ENCODE results near the gene FUT3. TPM values are rescaled to one million over a fixed set of nuclear protein-coding genes. Genes with fewer than 3 reads are reported as not detected.
"Not testable (repeated sequence)": the region's sequence is repeated elsewhere in the genome, so short reads cannot be mapped to it uniquely, and the experiment has no call there.

The FUT3 gene
- total RNA-seq, 2 experiments from 2014 or later, result 0.61 to 0.85 TPM

DNA sequence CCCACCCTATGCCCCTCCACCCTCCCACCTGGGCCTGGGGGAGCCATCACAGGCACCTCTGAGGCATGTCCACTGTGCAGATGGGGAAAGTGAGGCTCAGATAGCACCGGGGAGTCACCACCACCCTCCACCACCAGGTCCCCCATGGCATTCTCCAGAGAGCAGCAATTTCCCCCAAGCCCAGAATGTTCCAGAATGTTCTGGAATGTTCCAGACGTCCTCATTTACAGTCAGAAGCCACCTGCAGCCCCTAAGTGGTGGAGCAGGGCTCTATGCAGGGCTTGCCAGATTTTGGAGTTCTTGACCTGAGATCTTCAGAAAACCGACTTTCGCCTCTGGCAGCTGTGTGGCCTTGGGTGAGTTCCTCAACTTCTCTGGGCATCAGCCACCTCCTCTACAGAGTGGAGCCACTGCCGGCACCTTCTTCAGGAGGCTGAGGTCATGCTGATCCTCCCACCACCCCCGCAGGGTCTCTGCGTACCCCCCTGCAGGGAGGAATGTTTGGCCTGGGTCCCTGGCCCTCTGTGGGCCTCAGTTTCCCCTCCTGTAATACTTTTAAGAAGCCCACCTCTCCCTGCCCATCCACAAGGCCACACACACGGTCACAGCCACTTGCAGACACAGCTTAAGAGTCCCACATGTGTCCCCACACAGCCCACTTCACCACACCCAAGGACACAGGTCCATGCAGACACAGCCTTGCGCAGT lies 12.9 kb upstream of the FUT3 start:
- TF ChIP-seq, protein P1, sequence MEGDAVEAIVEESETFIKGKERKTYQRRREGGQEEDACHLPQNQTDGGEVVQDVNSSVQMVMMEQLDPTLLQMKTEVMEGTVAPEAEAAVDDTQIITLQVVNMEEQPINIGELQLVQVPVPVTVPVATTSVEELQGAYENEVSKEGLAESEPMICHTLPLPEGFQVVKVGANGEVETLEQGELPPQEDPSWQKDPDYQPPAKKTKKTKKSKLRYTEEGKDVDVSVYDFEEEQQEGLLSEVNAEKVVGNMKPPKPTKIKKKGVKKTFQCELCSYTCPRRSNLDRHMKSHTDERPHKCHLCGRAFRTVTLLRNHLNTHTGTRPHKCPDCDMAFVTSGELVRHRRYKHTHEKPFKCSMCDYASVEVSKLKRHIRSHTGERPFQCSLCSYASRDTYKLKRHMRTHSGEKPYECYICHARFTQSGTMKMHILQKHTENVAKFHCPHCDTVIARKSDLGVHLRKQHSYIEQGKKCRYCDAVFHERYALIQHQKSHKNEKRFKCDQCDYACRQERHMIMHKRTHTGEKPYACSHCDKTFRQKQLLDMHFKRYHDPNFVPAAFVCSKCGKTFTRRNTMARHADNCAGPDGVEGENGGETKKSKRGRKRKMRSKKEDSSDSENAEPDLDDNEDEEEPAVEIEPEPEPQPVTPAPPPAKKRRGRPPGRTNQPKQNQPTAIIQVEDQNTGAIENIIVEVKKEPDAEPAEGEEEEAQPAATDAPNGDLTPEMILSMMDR (IDR thresholded peaks at IDR 0.05), result no peak
- ATAC-seq (ENCODE audit: poor library complexity) (no peak), DNase-seq (no peak)
- POLR2A ChIA-PET, result no interaction called here
- H3K4me3 ChIP-seq (ENCODE audit: low read length), result no peak overlapping the region
- H3K27me3 ChIP-seq (ENCODE audit: control insufficient read depth in 1 of 2, insufficient read depth in 2 of 2, low read length in 2 of 2), result no peaks in the 10 kb centered on the region
- intact Hi-C loops (cut with DNase I, micrococcal nuclease), result no loop called here
- CTCF ChIA-PET, result no interaction called here
- H3K36me3 Mint-ChIP-seq (ENCODE audit: low read depth), result no peaks in the 10 kb centered on the region
- no peaks in the 10 kb centered on the region for H3K4me1 ChIP-seq (ENCODE audit: insufficient read depth, low read length)
- no peaks in the 10 kb centered on the region for H3K9me3 ChIP-seq (ENCODE audit: control insufficient read depth in 1 of 2, insufficient read depth in 1 of 2, low read length in 2 of 2)
- no peak overlapping the region for H3K27ac Mint-ChIP-seq
- no peak overlapping the region for H3K4me3 Mint-ChIP-seq
- H3K36me3 ChIP-seq (ENCODE audit: insufficient read depth, low read length), result no peaks in the 10 kb centered on the region
- H3K27ac ChIP-seq (ENCODE audit: low read depth in 1 of 2, low read length in 2 of 2), result no peak overlapping the region
- H3K27me3 Mint-ChIP-seq, result peaks cover 12% of the 10 kb centered on the region
- H3K9me3 Mint-ChIP-seq, result no peaks in the 10 kb centered on the region
- H3K4me1 Mint-ChIP-seq (ENCODE audit: low read depth), result no peaks in the 10 kb centered on the region

DNA sequence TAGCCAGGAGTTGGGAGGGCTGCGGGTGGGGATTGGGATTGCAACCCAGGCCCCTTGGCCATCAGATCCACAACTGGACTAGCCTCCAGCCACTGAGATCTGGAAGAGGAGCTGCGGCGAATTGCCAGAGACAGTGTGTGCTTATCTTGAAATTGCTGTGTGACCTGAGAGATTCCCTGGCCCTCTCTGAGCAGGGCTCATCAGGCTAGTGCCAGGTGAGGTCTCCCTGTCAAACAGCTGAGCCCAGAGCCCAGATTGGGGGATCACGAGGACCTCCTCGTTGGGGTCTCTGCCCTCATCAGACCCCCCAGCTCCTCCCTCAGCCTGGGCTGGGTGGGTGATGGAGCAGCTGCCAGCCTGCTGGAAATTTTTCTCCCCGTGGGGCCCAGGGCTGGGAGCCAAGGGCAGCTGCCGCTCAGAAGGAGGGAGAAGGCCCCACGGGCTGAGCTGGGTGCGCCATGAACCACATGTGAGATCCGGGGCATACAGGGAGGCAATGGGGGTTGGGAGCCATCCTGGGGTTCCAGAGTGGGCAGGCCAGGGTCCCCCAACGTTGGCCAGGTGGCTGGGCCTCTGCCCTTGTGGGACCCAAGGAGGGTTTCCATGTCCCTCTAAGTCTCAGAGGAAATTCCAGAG lies 11.9 kb upstream of the FUT3 start:
- TF ChIP-seq, protein P1 (IDR thresholded peaks at IDR 0.05), result no peak
- H3K27me3 ChIP-seq (ENCODE audit: control insufficient read depth in 1 of 2, insufficient read depth in 2 of 2, low read length in 2 of 2), result no peaks in the 10 kb centered on the region
- H3K4me1 Mint-ChIP-seq (ENCODE audit: low read depth), result no peaks in the 10 kb centered on the region
- ChIA-PET CTCF (no interaction called here), POLR2A (no interaction called here)
- H3K4me3 ChIP-seq (ENCODE audit: low read length), result no peak overlapping the region
- no peaks in the 10 kb centered on the region for H3K9me3 ChIP-seq (ENCODE audit: control insufficient read depth in 1 of 2, insufficient read depth in 1 of 2, low read length in 2 of 2)
- H3K4me1 ChIP-seq (ENCODE audit: insufficient read depth, low read length), result no peaks in the 10 kb centered on the region
- intact Hi-C loops (cut with DNase I, micrococcal nuclease), result no loop called here
- H3K27ac ChIP-seq (ENCODE audit: low read depth in 1 of 2, low read length in 2 of 2), result no peak overlapping the region
- no peaks in the 10 kb centered on the region for H3K9me3 Mint-ChIP-seq
- no peak overlapping the region for H3K27ac Mint-ChIP-seq
- no peaks in the 10 kb centered on the region for H3K36me3 ChIP-seq (ENCODE audit: insufficient read depth, low read length)
- H3K36me3 Mint-ChIP-seq (ENCODE audit: low read depth), result no peaks in the 10 kb centered on the region
- no peak for DNase-seq
- H3K4me3 Mint-ChIP-seq, result no peak overlapping the region
- ATAC-seq (ENCODE audit: poor library complexity), result no peak
- H3K27me3 Mint-ChIP-seq, result peaks cover 12% of the 10 kb centered on the region

DNA sequence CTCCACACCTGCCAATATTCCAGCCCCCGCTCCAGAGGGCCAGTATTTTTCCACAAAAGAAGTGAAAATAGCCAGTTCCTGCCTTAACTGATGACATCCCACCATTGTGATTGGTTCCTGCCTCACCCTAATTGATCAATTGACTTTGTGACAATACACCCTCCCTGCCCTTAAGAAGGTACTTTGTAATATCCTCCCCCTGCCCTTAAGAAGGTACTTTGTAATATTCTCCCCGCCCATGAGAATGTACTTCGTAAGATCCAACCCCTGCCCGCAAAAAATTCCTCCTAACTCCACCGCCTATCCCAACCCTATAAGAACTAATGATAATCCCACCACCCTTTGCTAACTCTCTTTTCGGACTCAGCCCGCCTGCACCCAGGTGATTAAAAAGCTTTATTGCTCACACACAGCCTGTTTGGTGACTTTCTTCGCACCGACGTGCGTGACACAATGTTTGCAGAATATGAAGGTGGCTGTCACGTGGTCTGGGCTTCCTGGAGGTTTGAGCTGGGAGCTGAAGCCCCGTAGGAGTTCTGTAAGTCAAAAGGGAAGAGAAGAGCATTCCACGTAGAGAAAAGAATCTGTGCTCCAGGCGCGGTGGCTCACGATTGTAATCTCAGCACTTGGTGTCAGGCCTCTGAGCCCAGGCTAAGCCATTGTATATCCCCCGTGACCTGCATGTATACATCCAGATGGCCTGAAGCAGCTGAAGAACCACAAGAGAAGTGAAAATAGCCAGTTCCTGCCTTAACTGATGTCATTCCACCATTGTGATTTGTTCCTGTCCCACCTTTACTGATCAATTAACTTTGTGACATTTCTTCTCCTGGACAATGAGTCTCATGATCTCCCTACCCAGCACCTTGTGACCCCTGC lies 6.2 kb upstream of the FUT3 start:
- Mint-ChIP-seq H3K9me3 (no peaks in the 10 kb centered on the region), H3K27ac (no peak overlapping the region), H3K36me3 (ENCODE audit: low read depth) (no peaks in the 10 kb centered on the region), H3K4me1 (ENCODE audit: low read depth) (no peaks in the 10 kb centered on the region), H3K27me3 (peaks cover 7% of the 10 kb centered on the region), H3K4me3 (no peak overlapping the region)
- no peak for DNase-seq
- ATAC-seq (ENCODE audit: poor library complexity), result no peak
- H3K9me3 ChIP-seq (ENCODE audit: control insufficient read depth in 1 of 2, insufficient read depth in 1 of 2, low read length in 2 of 2), result no peaks in the 10 kb centered on the region
- ChIA-PET CTCF (no interaction called here), POLR2A (no interaction called here)
- intact Hi-C loops (cut with DNase I, micrococcal nuclease), result no loop called here
- H3K4me1 ChIP-seq (ENCODE audit: insufficient read depth, low read length), result no peaks in the 10 kb centered on the region
- H3K36me3 ChIP-seq (ENCODE audit: insufficient read depth, low read length), result no peaks in the 10 kb centered on the region
- no peak overlapping the region for H3K27ac ChIP-seq (ENCODE audit: low read depth in 1 of 2, low read length in 2 of 2)
- TF ChIP-seq, protein P1 (IDR thresholded peaks at IDR 0.05), result no peak
- no peak overlapping the region for H3K4me3 ChIP-seq (ENCODE audit: low read length)
- H3K27me3 ChIP-seq (ENCODE audit: control insufficient read depth in 1 of 2, insufficient read depth in 2 of 2, low read length in 2 of 2), result no peaks in the 10 kb centered on the region

DNA sequence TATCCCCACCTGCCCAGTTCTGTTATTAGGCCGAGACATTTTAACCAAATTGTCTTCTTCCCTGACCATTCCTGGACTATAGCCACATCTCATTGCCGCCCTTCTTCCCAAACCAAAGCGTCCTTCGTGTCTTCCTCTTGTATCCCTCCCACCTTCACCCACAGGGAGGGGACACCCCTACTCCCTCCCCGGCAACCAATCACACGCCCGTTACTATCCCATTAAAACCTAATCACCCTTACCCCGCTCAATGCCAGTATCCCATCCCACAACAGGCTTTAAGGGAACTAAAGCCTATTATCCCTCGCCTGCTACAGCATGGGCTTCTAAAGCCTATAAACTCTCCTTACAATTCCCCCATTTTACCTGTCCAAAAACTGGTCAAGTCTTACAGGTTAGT lies 3.9 kb upstream of the FUT3 start:
- H3K9me3 ChIP-seq (ENCODE audit: control insufficient read depth in 1 of 2, insufficient read depth in 1 of 2, low read length in 2 of 2); H3K27ac ChIP-seq (ENCODE audit: low read depth in 1 of 2, low read length in 2 of 2); ATAC-seq (ENCODE audit: poor library complexity); H3K4me1 ChIP-seq (ENCODE audit: insufficient read depth, low read length); CTCF ChIA-PET; H3K27me3 ChIP-seq (ENCODE audit: control insufficient read depth in 1 of 2, insufficient read depth in 2 of 2, low read length in 2 of 2); H3K27ac Mint-ChIP-seq; H3K9me3 Mint-ChIP-seq; H3K4me3 ChIP-seq (ENCODE audit: low read length); H3K27me3 Mint-ChIP-seq; H3K36me3 ChIP-seq (ENCODE audit: insufficient read depth, low read length); DNase-seq; H3K4me1 Mint-ChIP-seq (ENCODE audit: low read depth); H3K36me3 Mint-ChIP-seq (ENCODE audit: low read depth); intact Hi-C loops (cut with DNase I, micrococcal nuclease); H3K4me3 Mint-ChIP-seq; POLR2A ChIA-PET: not testable (repeated sequence)

DNA sequence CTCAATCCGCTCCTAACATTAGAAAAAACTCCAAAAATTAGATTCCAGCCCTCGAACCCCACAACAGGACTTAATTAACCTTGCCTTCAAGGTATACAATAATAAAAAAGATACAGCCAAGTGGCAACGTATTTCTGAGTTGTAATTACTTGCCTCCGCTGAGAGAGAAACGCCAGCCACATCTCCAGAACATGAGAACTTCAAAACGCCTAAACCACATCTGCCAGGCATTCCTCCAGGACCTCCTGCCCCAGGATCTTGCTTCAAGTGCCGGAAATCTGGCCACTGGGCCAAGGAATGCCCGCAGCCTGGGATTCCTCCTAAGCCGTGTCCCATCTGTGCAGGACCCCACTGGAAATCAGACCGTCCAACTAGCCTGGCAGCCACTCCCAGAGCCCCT lies 2.9 kb upstream of the FUT3 start:
- H3K27ac ChIP-seq (ENCODE audit: low read depth in 1 of 2, low read length in 2 of 2); H3K9me3 ChIP-seq (ENCODE audit: control insufficient read depth in 1 of 2, insufficient read depth in 1 of 2, low read length in 2 of 2); intact Hi-C loops (cut with DNase I, micrococcal nuclease); H3K27me3 ChIP-seq (ENCODE audit: control insufficient read depth in 1 of 2, insufficient read depth in 2 of 2, low read length in 2 of 2); H3K9me3 Mint-ChIP-seq; H3K27ac Mint-ChIP-seq; H3K36me3 ChIP-seq (ENCODE audit: insufficient read depth, low read length); H3K4me3 Mint-ChIP-seq; DNase-seq; H3K4me1 ChIP-seq (ENCODE audit: insufficient read depth, low read length); H3K36me3 Mint-ChIP-seq (ENCODE audit: low read depth); POLR2A ChIA-PET; ATAC-seq (ENCODE audit: poor library complexity); CTCF ChIA-PET; H3K4me1 Mint-ChIP-seq (ENCODE audit: low read depth); H3K27me3 Mint-ChIP-seq; H3K4me3 ChIP-seq (ENCODE audit: low read length): not testable (repeated sequence)

Data from CD4-positive, alpha-beta T cell (primary cell).